ENCODE measurements around the gene LHB.
A peak's percentile ranks its signal among the peaks of the same experiment; 100 is the strongest.

LHB gene

DNA sequence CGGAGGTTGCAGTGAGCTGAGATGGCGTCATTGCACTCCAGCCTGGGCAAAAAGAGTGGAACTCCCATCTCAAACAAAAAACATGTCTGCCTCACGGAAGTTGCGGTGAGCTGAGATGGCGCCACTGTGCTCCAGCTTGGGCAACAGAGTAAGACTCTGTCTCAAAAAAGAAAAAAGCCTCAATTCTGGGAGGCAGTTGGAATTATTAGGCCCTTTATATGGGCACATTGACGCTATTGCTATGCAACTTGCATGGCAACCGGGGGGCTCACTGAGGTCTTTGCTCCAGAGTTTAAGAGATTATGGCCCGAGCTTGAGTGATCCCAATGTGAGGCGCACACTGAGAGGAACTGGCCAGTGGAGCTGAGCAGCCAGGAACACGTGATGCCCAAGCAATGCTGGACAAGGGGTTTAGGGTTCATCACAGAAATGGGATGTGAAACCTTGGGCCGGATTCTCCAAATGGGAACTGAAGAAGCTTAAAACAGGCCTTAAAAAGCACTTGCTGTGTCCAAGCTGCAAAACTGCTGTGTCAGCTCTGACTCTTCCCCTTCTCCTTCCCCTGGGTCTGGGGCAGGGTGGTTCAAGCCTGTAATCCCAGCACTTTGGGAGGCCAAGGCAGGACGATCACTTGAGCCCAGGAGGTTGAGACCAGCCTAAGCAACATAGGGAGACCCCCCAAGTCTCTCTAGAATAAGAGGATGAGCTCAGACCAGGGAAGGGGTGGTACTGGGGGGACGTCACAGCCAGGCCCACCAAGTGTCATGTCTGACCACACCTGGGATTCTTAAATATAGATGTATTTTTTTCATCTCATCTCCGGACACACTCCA lies 49.3 kb downstream of the LHB start:
- Histone ChIP-seq H3K4me3 (ENCODE audit: low read depth, low read length) (no peak overlapping the region), H3K36me3 (replicated peaks) (peaks cover 53% of the 10 kb centered on the region), H3K27me3 (replicated peaks) (no peaks in the 10 kb centered on the region), H3K27ac (no peak overlapping the region)
- TF ChIP-seq, protein P1, sequence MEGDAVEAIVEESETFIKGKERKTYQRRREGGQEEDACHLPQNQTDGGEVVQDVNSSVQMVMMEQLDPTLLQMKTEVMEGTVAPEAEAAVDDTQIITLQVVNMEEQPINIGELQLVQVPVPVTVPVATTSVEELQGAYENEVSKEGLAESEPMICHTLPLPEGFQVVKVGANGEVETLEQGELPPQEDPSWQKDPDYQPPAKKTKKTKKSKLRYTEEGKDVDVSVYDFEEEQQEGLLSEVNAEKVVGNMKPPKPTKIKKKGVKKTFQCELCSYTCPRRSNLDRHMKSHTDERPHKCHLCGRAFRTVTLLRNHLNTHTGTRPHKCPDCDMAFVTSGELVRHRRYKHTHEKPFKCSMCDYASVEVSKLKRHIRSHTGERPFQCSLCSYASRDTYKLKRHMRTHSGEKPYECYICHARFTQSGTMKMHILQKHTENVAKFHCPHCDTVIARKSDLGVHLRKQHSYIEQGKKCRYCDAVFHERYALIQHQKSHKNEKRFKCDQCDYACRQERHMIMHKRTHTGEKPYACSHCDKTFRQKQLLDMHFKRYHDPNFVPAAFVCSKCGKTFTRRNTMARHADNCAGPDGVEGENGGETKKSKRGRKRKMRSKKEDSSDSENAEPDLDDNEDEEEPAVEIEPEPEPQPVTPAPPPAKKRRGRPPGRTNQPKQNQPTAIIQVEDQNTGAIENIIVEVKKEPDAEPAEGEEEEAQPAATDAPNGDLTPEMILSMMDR (IDR thresholded peaks at IDR 0.05; ENCODE audit: low read depth, low read length, missing control alignments): no peak
- in situ Hi-C loops (cut with HindIII; ENCODE audit: low pct_ligation_motif_present, low sequenced_read_pairs): no loop called here
- DNase-seq: no peak

GRCh38 chr19:48966541-48967345 lies 50.1 kb downstream of the LHB start:
- in situ Hi-C loops (cut with HindIII; ENCODE audit: low pct_ligation_motif_present, low sequenced_read_pairs): no loop called here
- Histone ChIP-seq H3K4me3 (ENCODE audit: low read depth, low read length) (peak overlapping the region; percentile 79), H3K27me3 (replicated peaks) (no peaks in the 10 kb centered on the region), H3K36me3 (replicated peaks) (peaks cover 53% of the 10 kb centered on the region), H3K27ac (no peak overlapping the region)
- TF ChIP-seq, protein P1 (IDR thresholded peaks at IDR 0.05; ENCODE audit: low read depth, low read length, missing control alignments): no peak
- no peak for DNase-seq
